ENCODE measurements around the gene DALRD3. TPM values are rescaled to one million over a fixed set of nuclear protein-coding genes. Genes with fewer than 3 reads are reported as not detected.

DALRD3 gene
- total RNA-seq, 1 experiment from 2014 or later, result 42.9 TPM

- TF ChIP-seq CEBPB (IDR thresholded peaks at IDR 0.05; ENCODE audit: low read depth) (no peak), ZFX (IDR thresholded peaks at IDR 0.05) (peak; percentile 97), EGR1 (IDR thresholded peaks at IDR 0.05; ENCODE audit: low read depth) (peak; percentile 98), ELF1 (IDR thresholded peaks at IDR 0.05; ENCODE audit: borderline replicate concordance, low read depth) (no peak), SRF (IDR thresholded peaks at IDR 0.05; ENCODE audit: low read depth) (no peak), MAX (IDR thresholded peaks at IDR 0.05) (no peak), EZH2phosphoT487 (IDR thresholded peaks at IDR 0.05; ENCODE audit: borderline replicate concordance) (no peak), YY1 (IDR thresholded peaks at IDR 0.05; ENCODE audit: extremely low read depth, insufficient replicate concordance, low read depth, low read length) (peak; percentile 80), FOSL1 (IDR thresholded peaks at IDR 0.05; ENCODE audit: low read depth) (peak; percentile 90), CTCF (IDR thresholded peaks at IDR 0.05 in 2 of 3, conservative IDR thresholded peaks at IDR 0.05 in 1 of 3; ENCODE audit: borderline replicate concordance in 1 of 3, insufficient read depth in 1 of 3, low read depth in 2 of 3, low read length in 2 of 3) (peak; percentile 20 to 24 (median 24); a peak in 3 of 6 replicates), EZH2 (IDR thresholded peaks at IDR 0.05) (no peak), ZNF274 (IDR thresholded peaks at IDR 0.05; ENCODE audit: low read depth, low read length) (no peak), CBX3 (IDR thresholded peaks at IDR 0.05; ENCODE audit: low read depth) (no peak; the same call in 1 of the 2 replicates)
Measured at GRCh38 chr3:48989796-48990635, 28.4 kb downstream of the DALRD3 start, which contains the start of gene P4HTM (continued).

All from HCT116 (cell line).